ENCODE data around the gene CPSF4L. TPM values are rescaled to one million over a fixed set of nuclear protein-coding genes. Genes with fewer than 3 reads are reported as not detected.
A peak's percentile ranks its signal among the peaks of the same experiment; 100 is the strongest.

CPSF4L gene
- polyA plus RNA-seq, 1 of the 3 experiments (the other 2 are of a cell fraction): 0.10 TPM

DNA sequence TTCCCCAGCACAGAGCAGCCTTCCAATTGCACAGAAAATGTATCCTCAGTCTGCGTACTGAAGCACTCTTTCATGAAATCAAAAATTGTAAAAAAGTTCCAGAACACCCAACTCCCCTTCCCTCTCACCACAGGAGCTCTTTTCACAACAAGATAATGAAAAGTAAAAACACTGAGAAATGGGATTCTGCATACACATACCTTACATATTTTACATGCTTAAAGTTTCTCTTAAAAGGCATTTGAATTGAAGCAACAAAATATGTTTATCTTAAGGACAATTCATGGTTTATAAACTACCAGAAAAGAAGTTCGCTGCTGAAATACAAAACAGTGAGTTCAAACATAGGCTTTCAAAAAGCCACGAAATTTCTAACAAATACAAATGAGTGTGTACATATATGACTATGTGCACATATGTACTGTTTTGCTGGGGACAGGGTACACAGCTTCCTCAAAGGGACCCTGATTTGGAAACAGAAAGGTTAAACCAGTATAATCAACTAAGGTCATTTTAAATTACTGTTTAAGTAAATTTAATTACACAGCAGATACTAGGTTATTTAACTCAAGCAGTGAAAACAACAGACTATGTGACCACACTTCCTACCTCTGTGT is 35.0 kb downstream of the CPSF4L start:
- Histone ChIP-seq H3K27ac (ENCODE audit: low read depth in 2 of 2, low read length in 1 of 2) (peak overlapping the region; percentile 7 to 30; a peak in 3 of 4 replicates), H3K79me2 (ENCODE audit: insufficient read depth) (peaks cover 95% of the 10 kb centered on the region), H3K4me3 (ENCODE audit: low read depth in 2 of 2, low read length in 1 of 2) (peak overlapping the region in 1 of 2 experiments; percentile 7; a peak in 1 of 4 replicates), H3K4me2 (peak overlapping the region; percentile 49), H3F3A (replicated peaks; ENCODE audit: insufficient read depth) (peaks cover 27% of the 10 kb centered on the region), H4K20me1 (ENCODE audit: insufficient read depth) (peaks cover 39% of the 10 kb centered on the region), H3K36me3 (replicated peaks in 1 of 2; ENCODE audit: control insufficient read depth in 1 of 2, insufficient read depth in 2 of 2, low read length in 1 of 2) (peaks cover 3 to 5% of the 10 kb centered on the region in 2 experiments), H3K27me3 (ENCODE audit: insufficient read depth) (no peaks in the 10 kb centered on the region), H2AFZ (ENCODE audit: low read depth) (no peak overlapping the region), H3K9me2 (no peaks in the 10 kb centered on the region), H3K4me1 (ENCODE audit: control insufficient read depth in 1 of 2, insufficient read depth in 2 of 2, low read depth in 1 of 2, low read length in 1 of 2) (peaks cover 25 to 35% of the 10 kb centered on the region in 2 experiments), H3K9me3 (no peaks in the 10 kb centered on the region), H3K9ac (peak overlapping the region; percentile 19; the same call in 1 of the 2 replicates)
- 77% methylated on average over 3 of the region's 3 CpGs for WGBS (ENCODE audit: low lambda C conversion rate)
- POLR2A ChIA-PET: no interaction called here
- TF ChIP-seq MXI1 (IDR thresholded peaks at IDR 0.05; ENCODE audit: low read depth, low read length) (no peak), TEAD4 (IDR thresholded peaks at IDR 0.05; ENCODE audit: borderline replicate concordance, insufficient read depth) (no peak), SIN3A (IDR thresholded peaks at IDR 0.05; ENCODE audit: borderline replicate concordance, low read depth, low read length) (no peak), ELF1 (IDR thresholded peaks at IDR 0.05) (no peak), GABPA (IDR thresholded peaks at IDR 0.05; ENCODE audit: low read depth) (no peak), JUND (IDR thresholded peaks at IDR 0.05) (no peak), FOSL2 (IDR thresholded peaks at IDR 0.05; ENCODE audit: borderline replicate concordance, low read depth) (no peak), EZH2phosphoT487 (IDR thresholded peaks at IDR 0.05; ENCODE audit: borderline replicate concordance, low read depth) (no peak), TAF1 (IDR thresholded peaks at IDR 0.05; ENCODE audit: borderline replicate concordance, low read depth, low read length) (no peak), RAD21 (IDR thresholded peaks at IDR 0.05; ENCODE audit: low read length) (no peak)
- TF ChIP-seq, protein P1, sequence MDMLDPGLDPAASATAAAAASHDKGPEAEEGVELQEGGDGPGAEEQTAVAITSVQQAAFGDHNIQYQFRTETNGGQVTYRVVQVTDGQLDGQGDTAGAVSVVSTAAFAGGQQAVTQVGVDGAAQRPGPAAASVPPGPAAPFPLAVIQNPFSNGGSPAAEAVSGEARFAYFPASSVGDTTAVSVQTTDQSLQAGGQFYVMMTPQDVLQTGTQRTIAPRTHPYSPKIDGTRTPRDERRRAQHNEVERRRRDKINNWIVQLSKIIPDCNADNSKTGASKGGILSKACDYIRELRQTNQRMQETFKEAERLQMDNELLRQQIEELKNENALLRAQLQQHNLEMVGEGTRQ (IDR thresholded peaks at IDR 0.05; ENCODE audit: borderline replicate concordance, low read depth, low read length): no peak
- TF ChIP-seq, protein P2, sequence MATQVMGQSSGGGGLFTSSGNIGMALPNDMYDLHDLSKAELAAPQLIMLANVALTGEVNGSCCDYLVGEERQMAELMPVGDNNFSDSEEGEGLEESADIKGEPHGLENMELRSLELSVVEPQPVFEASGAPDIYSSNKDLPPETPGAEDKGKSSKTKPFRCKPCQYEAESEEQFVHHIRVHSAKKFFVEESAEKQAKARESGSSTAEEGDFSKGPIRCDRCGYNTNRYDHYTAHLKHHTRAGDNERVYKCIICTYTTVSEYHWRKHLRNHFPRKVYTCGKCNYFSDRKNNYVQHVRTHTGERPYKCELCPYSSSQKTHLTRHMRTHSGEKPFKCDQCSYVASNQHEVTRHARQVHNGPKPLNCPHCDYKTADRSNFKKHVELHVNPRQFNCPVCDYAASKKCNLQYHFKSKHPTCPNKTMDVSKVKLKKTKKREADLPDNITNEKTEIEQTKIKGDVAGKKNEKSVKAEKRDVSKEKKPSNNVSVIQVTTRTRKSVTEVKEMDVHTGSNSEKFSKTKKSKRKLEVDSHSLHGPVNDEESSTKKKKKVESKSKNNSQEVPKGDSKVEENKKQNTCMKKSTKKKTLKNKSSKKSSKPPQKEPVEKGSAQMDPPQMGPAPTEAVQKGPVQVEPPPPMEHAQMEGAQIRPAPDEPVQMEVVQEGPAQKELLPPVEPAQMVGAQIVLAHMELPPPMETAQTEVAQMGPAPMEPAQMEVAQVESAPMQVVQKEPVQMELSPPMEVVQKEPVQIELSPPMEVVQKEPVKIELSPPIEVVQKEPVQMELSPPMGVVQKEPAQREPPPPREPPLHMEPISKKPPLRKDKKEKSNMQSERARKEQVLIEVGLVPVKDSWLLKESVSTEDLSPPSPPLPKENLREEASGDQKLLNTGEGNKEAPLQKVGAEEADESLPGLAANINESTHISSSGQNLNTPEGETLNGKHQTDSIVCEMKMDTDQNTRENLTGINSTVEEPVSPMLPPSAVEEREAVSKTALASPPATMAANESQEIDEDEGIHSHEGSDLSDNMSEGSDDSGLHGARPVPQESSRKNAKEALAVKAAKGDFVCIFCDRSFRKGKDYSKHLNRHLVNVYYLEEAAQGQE (IDR thresholded peaks at IDR 0.05; ENCODE audit: low read depth, low read length): no peak
- no peak for DNase-seq
- CTCF ChIA-PET: interaction anchor here (1.0 to 2.1 kb wide), 6 partner anchors 14 to 501 kb away, joined by 3 to 11 read pairs (median 6); no protein-coding TSS in a partner anchor
